Endothelial cell of umbilical vein (primary cell): Measurements from ENCODE around the gene ZDHHC24. TPM values are rescaled to one million over a fixed set of nuclear protein-coding genes. Genes with fewer than 3 reads are reported as not detected.

ENCODE experiments used
- BruUV-seq: library from RNA; stranded (reverse); fragments of 400-500 nt; replicated peaks from 2 replicates; lab custom pipeline; 2021; lab: Mats Ljungman, UMichigan
- CTCF ChIA-PET: fragments of 300-600, 350-600 bp; sonication (Branson Sonifier 250); formaldehyde crosslinking; loops from one replicate; lab custom pipeline; 2021; ENCODE audit warnings: antibody characterized with exemption, inconsistent platforms; lab: Charles Lee
- POLR2A ChIA-PET: fragments of 300-600, 350-600 bp; sonication (Branson Sonifier 250); formaldehyde crosslinking; loops from one replicate; lab custom pipeline; 2021; ENCODE audit warnings: antibody characterized with exemption, inconsistent platforms; lab: Charles Lee
- DNase-seq: peaks from one replicate; pipeline ENCODE4 v3.0.0-alpha.2; 2011; ENCODE audit warnings: low read depth, low spot score
- FAIRE-seq: peaks from 2 replicates; lab custom pipeline; 2011; peaks lifted over from hg19 to GRCh38; lab: Jason Lieb, UNC
- H2AFZ ChIP-seq: 2 replicates; pipeline ENCODE4 v1.6.0; 2012; ENCODE audit warnings: low read depth, low read length, control low read depth, inconsistent platforms
- H3K27ac ChIP-seq: 2 replicates; pipeline ENCODE4 v1.5.1; 2011; ENCODE audit warnings: low read depth, mild to moderate bottlenecking, control low read depth, low read length, moderate library complexity; ENCODE audit not compliant: insufficient read depth
- H3K27me3 ChIP-seq, 2 experiments: 2 replicates each; pipeline versions ENCODE4 v1.6.0 to v1.6.1; 2011; ENCODE audit warnings: low read length in 2 of 2, mixed read lengths in 1 of 2; ENCODE audit not compliant: control insufficient read depth in 2 of 2, insufficient read depth in 2 of 2
- H3K36me3 ChIP-seq, 2 experiments: 2 replicates in 1 of 2; 3 replicates in 1 of 2; pipeline ENCODE4 v1.5.1; 2011; ENCODE audit warnings: low read length in 2 of 2, mild to moderate bottlenecking in 1 of 2, moderate library complexity in 1 of 2; ENCODE audit not compliant: control insufficient read depth in 2 of 2, insufficient read depth in 2 of 2; ENCODE audit errors: extremely low read depth in 1 of 2
- H3K4me1 ChIP-seq: 3 replicates; pipeline ENCODE4 v1.5.1; 2011; ENCODE audit warnings: mild to moderate bottlenecking, low read length; ENCODE audit not compliant: control insufficient read depth, insufficient read depth; ENCODE audit errors: extremely low read depth
- H3K4me2 ChIP-seq: 2 replicates; pipeline ENCODE4 v1.6.1; 2011; ENCODE audit warnings: low read length, control low read depth, mixed read lengths; ENCODE audit not compliant: insufficient read depth
- H3K4me3 ChIP-seq, 3 experiments: fragments of 200-600 bp in 1 of 3; sonication (generic), shearing (Covaris generic) in 1 of 3; replicated peaks in 1 of 3; 2 replicates each; pipeline ENCODE4 v1.5.1; 2011 to 2016; ENCODE audit warnings: control low read depth in 3 of 3, low read length in 3 of 3, mild to moderate bottlenecking in 2 of 3, inconsistent platforms in 1 of 3, low read depth in 1 of 3, moderate library complexity in 1 of 3; ENCODE audit not compliant: insufficient read depth in 1 of 3
- H3K79me2 ChIP-seq: 2 replicates; pipeline ENCODE4 v1.6.0; 2012; ENCODE audit warnings: low read length, inconsistent platforms; ENCODE audit not compliant: control insufficient read depth, insufficient read depth
- H3K9ac ChIP-seq: replicated peaks from 2 replicates; pipeline ENCODE3; 2011; ENCODE audit warnings: low read length, control low read depth; ENCODE audit not compliant: insufficient read depth; ENCODE audit errors: extremely low read depth
- H3K9me1 ChIP-seq: replicated peaks from 3 replicates; pipeline ENCODE4 v1.6.0; 2011; ENCODE audit warnings: mild to moderate bottlenecking, low read length; ENCODE audit not compliant: control insufficient read depth, insufficient read depth; ENCODE audit errors: extremely low read depth
- H3K9me3 ChIP-seq: replicated peaks from 2 replicates; pipeline ENCODE4 v1.5.1; 2012; ENCODE audit warnings: low read length, inconsistent platforms; ENCODE audit not compliant: control insufficient read depth, insufficient read depth
- H4K20me1 ChIP-seq: replicated peaks from 2 replicates; pipeline ENCODE3; 2011; ENCODE audit warnings: mild to moderate bottlenecking, low read length; ENCODE audit not compliant: control insufficient read depth, insufficient read depth; ENCODE audit errors: extremely low read depth
- CTCF ChIP-seq, 2 donors: IDR thresholded peaks; 1 replicate in 1 of 2; 2 replicates in 1 of 2; pipeline ENCODE4 v1.5.1; 2011; ENCODE audit warnings: low read length in 2 of 2, mild to moderate bottlenecking in 2 of 2, moderate library complexity in 2 of 2, control low read depth in 1 of 2, inconsistent platforms in 1 of 2, low read depth in 1 of 2; ENCODE audit not compliant: insufficient read depth in 1 of 2; ENCODE audit errors: extremely low read depth in 1 of 2
- EZH2 ChIP-seq: IDR thresholded peaks from 2 replicates; pipeline ENCODE4 v1.6.1; 2012; ENCODE audit warnings: borderline replicate concordance, low read depth, mild to moderate bottlenecking, moderate library complexity, low read length, inconsistent platforms; ENCODE audit not compliant: severe bottlenecking
- FOS ChIP-seq: IDR thresholded peaks from 2 replicates; pipeline ENCODE4 v1.6.1; 2011; ENCODE audit warnings: mild to moderate bottlenecking, low read length, moderate library complexity, borderline replicate concordance; ENCODE audit not compliant: insufficient read depth
- GATA2 ChIP-seq: IDR thresholded peaks from 2 replicates; pipeline ENCODE4 v1.7.0; 2011; ENCODE audit warnings: low read depth, mild to moderate bottlenecking, moderate library complexity, mixed read lengths, low read length; ENCODE audit not compliant: insufficient read length, insufficient read depth
- JUN ChIP-seq: IDR thresholded peaks from 2 replicates; pipeline ENCODE4 v1.6.1; 2011; ENCODE audit warnings: borderline replicate concordance, low read depth; ENCODE audit not compliant: insufficient read length, insufficient read depth
- MYC ChIP-seq: IDR thresholded peaks from one replicate; pipeline ENCODE4 v1.6.1; 2011; ENCODE audit warnings: mild to moderate bottlenecking, low read depth, low read length
- POLR2A ChIP-seq: IDR thresholded peaks from 2 replicates; pipeline ENCODE4 v1.6.1; 2012; ENCODE audit warnings: low read depth, mild to moderate bottlenecking, control low read depth, low read length
- POLR2AphosphoS5 ChIP-seq: IDR thresholded peaks from 2 replicates; pipeline ENCODE4 v1.6.1; 2012; ENCODE audit warnings: low read depth, mild to moderate bottlenecking, control low read depth, low read length, moderate library complexity; ENCODE audit not compliant: insufficient read depth
- dilution Hi-C: fragments of 300-500 bp; cut with MboI; formaldehyde crosslinking; loops from one replicate; pipeline ENCODE4 v1.15.0; 2019; ENCODE audit warnings: low sequenced_read_pairs; ENCODE audit not compliant: extremely low pct_ligation_motif_present
- intact Hi-C: fragments of 100-400 bp; cut with micrococcal nuclease; formaldehyde crosslinking; loops from one replicate; pipeline ENCODE4 v1.10.0; 2022
- polyA plus RNA-seq, 4 experiments: library from polyadenylated mRNA; depleted of rRNA in 3 of 4; stranded (reverse) in 3 of 4; unstranded in 1 of 4; fragments of >200 nt; gene quantifications; 2 replicates each; pipeline versions ENCODE4 v1.2.1 to v1.2.3, GENCODE V29; 2011 to 2012; ENCODE audit warnings: missing spikeins in 1 of 4
- total RNA-seq: library from RNA; stranded (reverse); gene quantifications from 2 replicates; pipeline ENCODE4 v1.2.3, GENCODE V29; 2021

Gene ZDHHC24
- total and polyA plus RNA-seq, 2 donors (not counting 3 experiments of a cell fraction or from before 2014, with no cell fraction given), result 20.1 to 21.1 TPM

DNA sequence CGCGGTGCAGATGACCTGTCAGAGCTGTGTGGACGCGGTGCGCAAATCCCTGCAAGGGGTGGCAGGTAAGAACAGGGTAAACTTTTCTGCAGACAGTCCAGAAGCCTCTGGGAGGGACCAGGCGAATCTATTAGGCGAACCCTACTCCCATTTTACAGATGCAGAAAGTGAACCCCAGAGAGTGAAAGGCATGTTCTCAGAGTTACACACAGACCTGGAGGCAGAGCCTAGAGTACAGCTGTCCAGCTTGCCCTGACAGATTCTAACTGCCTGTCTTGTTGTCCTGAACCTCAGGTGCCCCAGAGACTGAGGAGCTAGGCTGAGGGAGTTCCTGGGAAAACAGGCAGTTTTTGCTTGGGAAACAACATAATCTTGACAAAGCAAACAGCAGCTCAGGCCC, 47.8 kb upstream of the ZDHHC24 start:
- BruUV-seq, result TSS peak; percentile 42
- H3K36me3 ChIP-seq, result no peaks in the 10 kb centered on the region
- no peaks in the 10 kb centered on the region for H3K79me2 ChIP-seq
- peak overlapping the region; percentile 65 for H3K4me2 ChIP-seq
- H3K9me3 ChIP-seq, result no peaks in the 10 kb centered on the region
- FAIRE-seq, result no peak
- ChIA-PET POLR2A (interaction anchor here (0.6 kb wide), 1 partner anchor 127 kb away, joined by 4 read pairs; no protein-coding TSS in a partner anchor), CTCF (no interaction called here)
- peaks cover 0 to 2% of the 10 kb centered on the region in 2 experiments for H3K27me3 ChIP-seq
- dilution Hi-C loops, result no loop called here
- DNase-seq, result no peak
- H3K27ac ChIP-seq, result no peak overlapping the region
- TF ChIP-seq CTCF (IDR thresholded peaks at IDR 0.05; ENCODE audit: extremely low read depth in 1 of 2, insufficient read depth in 1 of 2, low read depth in 1 of 2, low read length in 2 of 2) (no peak), MYC (no peak), GATA2 (no peak), EZH2 (no peak), POLR2AphosphoS5 (no peak), JUN (no peak), FOS (no peak), POLR2A (no peak)
- H3K4me1 ChIP-seq, result peaks cover 5% of the 10 kb centered on the region
- H3K4me3 ChIP-seq, result peak overlapping the region in 2 of 3 experiments; percentile 60 to 63
- H4K20me1 ChIP-seq, result no peaks in the 10 kb centered on the region
- peak overlapping the region; percentile 83 for H2AFZ ChIP-seq
- intact Hi-C loops, result loop anchor here (1.0 to 5.0 kb wide), 4 partner anchors 23 to 84 kb away; partner anchors contain the start of genes RBM14, RBM4 and RBM4B
- H3K9me1 ChIP-seq, result no peaks in the 10 kb centered on the region
- peak overlapping the region; percentile 59 for H3K9ac ChIP-seq
